ENCODE data around the gene AK4.

AK4 gene

GRCh38 chr1:65175171-65176055 is 27.4 kb downstream of the AK4 start:
- DNase-seq (ENCODE audit: low spot score) (no peak), FAIRE-seq (no peak)

- DNase-seq (ENCODE audit: low spot score) = no peak
- FAIRE-seq = no peak
Measured at GRCh38 chr1:65176056-65176450, 28.1 kb downstream of the AK4 start.

GRCh38 chr1:65176591-65176990 is 28.6 kb downstream of the AK4 start:
- FAIRE-seq (no peak), DNase-seq (ENCODE audit: low spot score) (no peak)

- DNase-seq (ENCODE audit: low spot score) = peak; percentile 73
- no peak for FAIRE-seq
Measured at GRCh38 chr1:65177457-65177856, 29.5 kb downstream of the AK4 start.

- FAIRE-seq = no peak
- DNase-seq (ENCODE audit: low spot score) = no peak
Measured at GRCh38 chr1:65178235-65178634, 30.2 kb downstream of the AK4 start.

- DNase-seq (ENCODE audit: low spot score) (no peak), FAIRE-seq (no peak)
Measured at GRCh38 chr1:65179148-65179547, 31.1 kb downstream of the AK4 start.

GRCh38 chr1:65180977-65181376 is 33.0 kb downstream of the AK4 start:
- FAIRE-seq = no peak
- DNase-seq (ENCODE audit: low spot score) = no peak

GRCh38 chr1:65182658-65183268 is 34.8 kb downstream of the AK4 start:
- DNase-seq (ENCODE audit: low spot score) (no peak), FAIRE-seq (no peak)

GRCh38 chr1:65189576-65190115 is 41.6 kb downstream of the AK4 start:
- FAIRE-seq (no peak), DNase-seq (ENCODE audit: low spot score) (no peak)

- no peak for DNase-seq (ENCODE audit: low spot score)
- no peak for FAIRE-seq
Measured at GRCh38 chr1:65190229-65190628, 42.2 kb downstream of the AK4 start.

- FAIRE-seq (no peak), DNase-seq (ENCODE audit: low spot score) (no peak)
Measured at GRCh38 chr1:65193129-65193695, 45.2 kb downstream of the AK4 start.

- no peak for FAIRE-seq
- no peak for DNase-seq (ENCODE audit: low spot score)
Measured at GRCh38 chr1:65195495-65196417, 47.8 kb downstream of the AK4 start.

GRCh38 chr1:65196926-65197325 is 48.9 kb downstream of the AK4 start:
- no peak for DNase-seq (ENCODE audit: low spot score)
- FAIRE-seq = no peak

- no peak for DNase-seq (ENCODE audit: low spot score)
- no peak for FAIRE-seq
Measured at GRCh38 chr1:65197636-65198035, 49.6 kb downstream of the AK4 start.

- DNase-seq (ENCODE audit: low spot score) (no peak), FAIRE-seq (no peak)
Measured at GRCh38 chr1:65198096-65198495, 50.1 kb downstream of the AK4 start.

- FAIRE-seq = no peak
- no peak for DNase-seq (ENCODE audit: low spot score)
Measured at GRCh38 chr1:65200411-65200810, 52.4 kb downstream of the AK4 start.

- no peak for DNase-seq (ENCODE audit: low spot score)
- FAIRE-seq = no peak
Measured at GRCh38 chr1:65206836-65207235, 58.8 kb downstream of the AK4 start.

GRCh38 chr1:65207317-65207716 is 59.3 kb downstream of the AK4 start:
- FAIRE-seq (no peak), DNase-seq (ENCODE audit: low spot score) (no peak)

GRCh38 chr1:65208563-65208973 is 60.6 kb downstream of the AK4 start:
- no peak for FAIRE-seq
- no peak for DNase-seq (ENCODE audit: low spot score)

- FAIRE-seq (no peak), DNase-seq (ENCODE audit: low spot score) (peak; percentile 57)
Measured at GRCh38 chr1:65209005-65209885, 61.2 kb downstream of the AK4 start.

Measured in urothelium cell line (cell line).